Keratinocyte (primary cell): ENCODE results near the gene MTA1.

Experiments
- EZH2 ChIP-seq: IDR thresholded peaks from one replicate; pipeline ENCODE4 v1.6.1; 2012; ENCODE audit warnings: inconsistent platforms, mild to moderate bottlenecking, low read length, moderate library complexity
- TF ChIP-seq, protein P1 (sequence below), 3 experiments: IDR thresholded peaks in 1 of 3; conservative IDR thresholded peaks in 1 of 3; optimal IDR thresholded peaks in 1 of 3; 2 replicates in 2 of 3; 3 replicates in 1 of 3; pipeline versions ENCODE3 to v1.5.1; 2011; ENCODE audit warnings: low read length in 3 of 3, mild to moderate bottlenecking in 3 of 3, moderate library complexity in 2 of 3, control low read depth in 1 of 3, inconsistent platforms in 1 of 3; ENCODE audit not compliant: insufficient read depth in 2 of 3; ENCODE audit errors: extremely low read depth in 1 of 3

DNA sequence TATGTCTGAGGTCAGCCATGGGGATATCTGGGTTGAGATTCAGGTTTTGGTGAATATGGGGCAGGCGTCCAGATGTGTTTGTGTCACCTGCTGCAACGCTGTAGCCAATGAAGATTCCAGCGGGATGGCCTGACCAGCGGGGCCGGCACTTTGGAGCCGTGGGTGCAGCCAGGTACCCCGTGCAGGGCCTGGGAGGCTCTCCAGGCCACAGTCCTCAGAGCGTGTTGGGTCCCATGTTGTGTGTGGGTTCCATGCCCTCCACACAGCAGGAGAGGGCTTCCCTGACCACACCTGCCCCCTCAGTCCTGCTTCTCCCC lies 24.1 kb upstream of the MTA1 start:
- TF ChIP-seq, protein P1, sequence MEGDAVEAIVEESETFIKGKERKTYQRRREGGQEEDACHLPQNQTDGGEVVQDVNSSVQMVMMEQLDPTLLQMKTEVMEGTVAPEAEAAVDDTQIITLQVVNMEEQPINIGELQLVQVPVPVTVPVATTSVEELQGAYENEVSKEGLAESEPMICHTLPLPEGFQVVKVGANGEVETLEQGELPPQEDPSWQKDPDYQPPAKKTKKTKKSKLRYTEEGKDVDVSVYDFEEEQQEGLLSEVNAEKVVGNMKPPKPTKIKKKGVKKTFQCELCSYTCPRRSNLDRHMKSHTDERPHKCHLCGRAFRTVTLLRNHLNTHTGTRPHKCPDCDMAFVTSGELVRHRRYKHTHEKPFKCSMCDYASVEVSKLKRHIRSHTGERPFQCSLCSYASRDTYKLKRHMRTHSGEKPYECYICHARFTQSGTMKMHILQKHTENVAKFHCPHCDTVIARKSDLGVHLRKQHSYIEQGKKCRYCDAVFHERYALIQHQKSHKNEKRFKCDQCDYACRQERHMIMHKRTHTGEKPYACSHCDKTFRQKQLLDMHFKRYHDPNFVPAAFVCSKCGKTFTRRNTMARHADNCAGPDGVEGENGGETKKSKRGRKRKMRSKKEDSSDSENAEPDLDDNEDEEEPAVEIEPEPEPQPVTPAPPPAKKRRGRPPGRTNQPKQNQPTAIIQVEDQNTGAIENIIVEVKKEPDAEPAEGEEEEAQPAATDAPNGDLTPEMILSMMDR (optimal IDR thresholded peaks at IDR 0.05 in 1 of 3, IDR thresholded peaks at IDR 0.05 in 1 of 3, conservative IDR thresholded peaks at IDR 0.05 in 1 of 3; ENCODE audit: extremely low read depth in 1 of 3, insufficient read depth in 2 of 3, low read length in 3 of 3): no peak
- TF ChIP-seq EZH2: no peak
